GM18861 (cell line): Measurements from ENCODE around the gene SECTM1.
"Not testable (repeated sequence)": the region's sequence is repeated elsewhere in the genome, so short reads cannot be mapped to it uniquely, and the experiment has no call there.

ENCODE experiments used
- ATAC-seq: cut with Tn5 transposase; IDR thresholded peaks from one replicate; pipeline ENCODE4 v1.9.1; 2021; ENCODE audit not compliant: unreplicated experiment

The SECTM1 gene

DNA sequence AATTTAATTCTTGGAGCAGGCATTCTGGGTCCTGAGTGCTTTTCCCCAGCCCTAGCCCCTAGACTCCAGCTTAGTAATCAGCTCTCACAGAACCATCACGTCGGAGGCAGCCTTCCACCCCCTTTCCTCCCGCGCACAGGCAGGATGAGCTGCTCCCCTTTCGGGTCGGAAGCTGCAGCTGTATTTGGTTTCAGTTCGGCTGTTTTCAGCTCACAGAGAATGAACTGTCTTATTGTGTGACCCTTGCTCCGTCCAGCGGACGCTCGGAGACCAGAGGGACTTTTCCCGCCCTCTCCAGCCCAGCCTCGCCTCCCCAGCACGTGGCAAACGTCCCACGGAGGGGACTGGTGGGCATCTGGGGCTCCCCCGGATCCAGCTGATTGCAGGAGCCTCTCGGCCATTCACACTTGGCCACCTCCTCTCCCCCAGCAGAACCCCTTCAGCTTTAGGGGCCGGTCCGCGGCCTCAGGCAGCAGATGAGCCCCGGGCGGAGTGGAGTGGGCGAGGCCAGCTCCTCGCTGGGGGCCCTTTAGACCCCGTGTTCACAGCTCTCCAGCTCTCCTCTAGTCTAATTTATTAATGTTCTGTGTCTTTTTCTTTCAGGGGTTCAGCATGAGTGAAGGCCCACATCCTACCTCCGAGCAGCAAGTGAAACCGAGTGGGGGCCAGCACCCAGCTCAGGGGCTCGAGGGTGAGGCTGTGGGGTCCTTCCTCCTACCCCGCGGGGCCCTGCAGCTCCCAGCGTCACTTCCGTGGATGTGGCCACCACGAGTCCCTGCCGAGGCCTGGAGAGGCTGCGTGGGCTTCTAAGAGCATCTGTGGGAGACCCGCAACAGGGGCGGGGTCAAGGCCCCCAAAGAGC lies 37.1 kb upstream of the SECTM1 start:
- peak; percentile 51 for ATAC-seq

DNA sequence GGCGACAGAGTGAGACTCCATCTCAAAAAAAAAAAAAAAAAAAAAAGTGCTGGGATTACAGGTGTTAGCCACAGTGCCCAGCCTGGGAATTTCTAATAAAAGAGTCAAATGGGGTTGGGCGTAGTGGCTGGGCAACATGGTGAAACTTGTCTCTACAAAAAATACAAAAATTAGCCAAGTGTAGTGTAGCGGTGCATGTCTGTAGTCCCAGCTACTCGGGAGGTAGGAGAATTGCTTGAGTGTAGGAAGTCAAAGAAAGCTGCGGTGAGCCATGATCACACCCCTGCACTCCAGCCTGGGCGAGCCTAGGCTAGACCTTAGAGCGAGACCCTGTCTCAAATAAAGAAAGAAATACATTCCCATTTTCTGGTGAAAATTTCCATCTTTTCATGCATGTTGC lies 35.6 kb upstream of the SECTM1 start:
- no peak for ATAC-seq

DNA sequence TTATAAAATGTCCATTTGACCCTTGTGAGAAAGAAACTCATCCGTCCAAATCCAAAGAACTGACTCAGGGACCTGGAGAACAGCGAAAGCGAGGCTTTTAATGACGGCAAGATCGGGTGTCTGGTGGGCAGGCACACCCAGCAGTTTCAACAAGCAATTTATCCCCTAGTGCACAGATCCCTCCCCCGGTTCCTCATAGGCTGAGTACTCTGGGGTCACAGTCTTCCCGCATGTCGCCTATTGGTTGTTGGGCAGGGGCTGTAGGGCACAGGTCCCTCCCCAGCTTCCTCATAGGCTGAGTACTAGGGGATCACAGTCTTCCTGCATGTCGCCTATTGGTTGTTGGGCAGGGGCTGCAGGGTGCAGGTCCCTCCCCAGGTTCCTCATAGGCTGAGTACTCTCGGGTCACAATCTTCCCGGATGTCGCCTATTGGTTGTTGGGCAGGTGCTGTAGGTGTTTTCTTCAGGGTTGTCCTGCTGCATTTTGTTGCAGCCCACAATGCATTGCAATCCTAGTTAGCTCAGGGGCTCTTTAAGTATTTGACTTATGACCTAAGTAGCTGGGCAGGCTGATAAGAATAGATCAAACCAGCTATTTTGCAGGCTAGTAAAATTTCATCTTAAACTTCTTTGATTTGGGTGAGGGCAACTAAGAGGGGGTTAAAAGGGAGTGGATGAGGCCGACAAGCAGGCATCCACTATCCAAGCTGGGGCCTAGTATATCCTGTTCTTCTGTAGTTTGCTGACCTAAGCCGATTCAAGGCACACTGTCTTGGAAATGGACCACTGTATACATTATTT lies 34.4 kb upstream of the SECTM1 start:
- ATAC-seq, result no peak

DNA sequence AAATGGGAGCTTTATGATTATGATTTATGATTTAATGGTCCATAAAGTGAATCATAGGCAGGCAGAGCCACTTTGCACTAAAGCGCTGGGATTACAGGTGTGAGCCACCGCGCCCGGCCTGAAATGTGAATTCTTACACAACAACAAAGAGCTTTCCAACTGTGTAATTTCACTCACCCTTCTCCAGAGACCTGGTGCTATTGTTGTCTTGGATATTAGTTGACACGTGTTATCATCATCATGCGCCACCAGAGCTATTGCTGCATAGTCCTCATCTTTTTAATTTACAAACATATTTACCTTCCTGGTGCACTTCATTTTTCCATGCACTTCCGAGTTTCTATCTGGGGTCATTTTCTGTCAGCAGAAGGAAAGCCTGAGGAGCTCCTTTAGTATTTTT lies 33.2 kb upstream of the SECTM1 start:
- ATAC-seq, result no peak

DNA sequence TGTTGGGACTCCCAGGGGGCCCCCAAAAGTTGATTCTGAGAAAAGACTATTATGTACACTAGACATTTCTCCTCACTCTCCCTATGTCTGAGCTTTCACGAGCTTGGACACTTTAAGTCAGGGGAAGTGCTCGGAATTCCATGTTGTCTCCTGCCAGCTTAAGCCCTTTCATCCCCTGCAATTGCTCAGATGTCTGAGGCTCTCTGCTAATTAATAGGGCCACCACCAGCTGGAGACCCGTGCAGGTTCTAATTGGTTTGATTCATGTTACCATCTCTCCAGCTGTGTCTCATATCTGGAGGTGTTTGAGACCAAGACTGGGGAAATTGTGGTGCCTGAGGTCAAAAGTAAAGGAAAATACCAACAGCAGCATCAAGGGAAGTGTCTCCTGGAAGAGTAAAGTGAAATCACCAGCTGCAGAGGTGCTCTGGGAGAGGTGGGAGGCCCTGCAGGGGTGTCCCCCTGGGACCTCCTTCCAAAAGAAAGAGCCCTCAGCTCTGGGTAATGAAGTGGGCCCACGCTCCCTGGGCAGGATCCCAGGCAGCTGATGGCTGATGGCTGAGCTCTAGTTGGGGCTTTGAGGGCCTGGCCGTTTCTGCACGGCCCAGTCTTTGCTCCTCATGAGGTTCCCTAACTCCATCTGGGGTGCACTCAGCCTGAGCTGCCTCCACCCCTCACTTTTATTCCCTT lies 32.2 kb upstream of the SECTM1 start:
- no peak for ATAC-seq

DNA sequence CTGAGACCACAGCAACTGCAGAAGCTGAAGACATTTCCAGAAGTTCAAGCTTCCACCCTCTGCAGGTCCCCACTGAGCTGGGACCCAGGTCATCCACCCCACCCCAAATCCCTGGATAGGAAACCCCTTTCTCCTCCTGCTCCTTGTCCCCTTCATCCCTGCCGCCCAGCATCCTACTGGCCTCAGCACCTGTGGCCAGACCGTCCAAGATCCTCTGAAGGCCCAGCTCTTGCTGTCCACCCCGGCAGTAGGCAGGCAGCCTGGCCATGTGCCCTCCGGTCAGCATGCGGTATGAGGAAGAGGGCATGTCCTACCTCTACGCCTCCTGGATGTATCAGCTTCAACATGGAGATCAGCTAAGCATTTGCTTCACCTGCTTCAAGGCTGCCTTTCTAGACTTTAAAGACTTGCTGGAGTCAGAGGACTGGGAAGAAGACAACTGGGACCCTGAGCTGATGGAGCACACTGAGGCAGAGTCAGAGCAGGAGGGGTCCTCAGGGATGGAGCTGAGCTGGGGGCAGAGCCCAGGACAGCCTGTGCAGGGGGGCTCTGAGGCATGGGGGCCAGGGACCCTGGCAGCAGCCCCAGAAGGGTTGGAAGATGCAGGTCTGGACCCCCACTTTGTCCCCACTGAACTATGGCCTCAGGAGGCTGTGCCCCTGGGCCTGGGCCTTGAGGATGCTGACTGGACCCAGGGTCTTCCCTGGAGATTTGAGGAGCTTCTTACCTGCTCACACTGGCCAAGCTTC lies 28.5 kb upstream of the SECTM1 start:
- ATAC-seq, result no peak

DNA sequence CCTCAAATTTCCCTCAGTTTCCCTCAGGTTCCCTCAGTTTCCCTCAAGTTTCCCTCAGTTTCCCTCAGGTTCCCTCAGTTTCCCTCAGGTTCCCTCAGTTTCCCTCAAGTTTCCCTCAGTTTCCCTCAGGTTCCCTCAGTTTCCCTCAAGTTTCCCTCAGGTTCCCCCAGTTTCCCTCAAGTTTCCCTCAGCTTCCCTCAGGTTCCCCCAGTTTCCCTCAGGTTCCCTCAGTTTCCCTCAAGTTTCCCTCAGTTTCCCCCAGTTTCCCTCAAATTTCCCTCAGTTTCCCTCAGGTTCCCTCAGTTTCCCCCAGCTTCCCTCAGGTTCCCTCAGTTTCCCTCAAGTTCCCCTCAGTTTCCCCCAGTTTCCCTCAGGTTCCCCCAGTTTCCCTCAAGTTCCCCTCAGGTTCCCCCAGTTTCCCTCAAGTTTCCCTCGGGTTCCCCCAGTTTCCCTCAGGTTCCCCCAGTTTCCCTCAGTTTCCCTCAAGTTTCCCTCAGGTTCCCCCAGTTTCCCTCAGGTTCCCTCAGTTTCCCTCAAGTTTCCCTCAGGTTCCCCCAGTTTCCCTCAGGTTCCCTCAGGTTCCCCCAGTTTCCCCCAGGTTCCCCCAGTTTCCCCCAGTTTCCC lies 26.0 kb upstream of the SECTM1 start:
- ATAC-seq, result not testable (repeated sequence)

DNA sequence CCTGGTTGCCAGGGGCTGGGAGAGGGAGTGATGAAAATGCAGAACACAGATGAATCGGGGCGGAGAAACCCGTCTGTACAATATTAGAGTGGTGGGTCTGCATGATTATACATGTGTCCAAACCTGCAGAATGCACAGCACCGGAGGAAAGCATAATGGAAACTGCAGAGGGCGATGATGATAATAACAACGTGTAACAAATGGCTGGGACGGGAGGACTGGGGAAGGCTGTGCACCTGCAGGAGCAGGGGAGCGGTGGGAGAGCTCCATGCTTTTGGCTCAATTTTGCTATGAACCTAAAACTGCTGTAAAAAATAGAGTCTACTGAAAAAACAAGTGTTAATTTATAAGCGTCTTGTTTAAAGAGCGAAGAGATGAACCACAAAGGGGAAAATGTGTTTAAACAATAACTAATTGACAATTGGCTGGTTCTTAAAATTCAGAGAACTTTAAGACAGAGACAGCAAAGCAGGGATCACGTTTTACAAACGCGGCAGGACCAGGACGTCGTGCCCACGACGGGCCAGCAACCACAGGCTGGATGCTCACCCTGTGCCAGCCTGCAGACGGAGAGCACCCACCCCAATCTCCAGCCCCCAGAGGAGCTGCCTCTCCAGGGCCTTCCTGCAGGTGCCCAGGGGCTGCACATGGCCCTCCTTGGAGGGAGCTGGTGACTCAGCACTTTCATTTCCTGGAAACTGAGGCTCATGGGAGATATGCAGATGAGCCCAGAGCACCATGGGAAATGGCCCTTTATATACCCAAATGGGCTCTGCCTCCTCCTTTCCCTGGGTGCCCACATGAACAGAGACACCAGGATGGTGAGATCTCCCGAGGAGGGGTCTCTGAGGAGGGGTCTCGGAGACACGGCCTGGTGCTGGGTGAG lies 25.1 kb upstream of the SECTM1 start, which contains the start of gene TEX19:
Gene TEX19, plus strand, starts transcription at position 783 of the 886 bp plus-strand sequence. CDS start 2,904 bp downstream, outside the sequence.
- ATAC-seq, result no peak

DNA sequence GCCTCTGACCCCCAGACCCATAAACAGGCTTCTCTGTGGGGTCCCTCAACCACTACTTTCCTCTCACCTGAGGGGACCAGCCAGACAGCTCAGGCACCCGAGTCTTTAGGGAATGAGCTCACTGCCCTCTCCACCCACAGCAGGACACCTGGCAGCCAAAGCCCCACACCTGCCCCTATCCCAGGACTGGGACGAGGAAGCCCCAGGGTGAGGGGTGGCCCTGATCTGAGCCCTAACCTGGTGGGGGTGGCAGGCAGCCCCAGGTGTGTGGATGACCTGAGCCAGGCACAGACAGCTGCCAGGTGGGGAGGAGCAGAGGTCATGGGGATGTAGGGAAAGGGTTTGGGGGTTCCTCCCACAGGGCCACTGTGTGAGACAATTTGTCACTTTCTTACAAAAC lies 23.8 kb upstream of the SECTM1 start:
- ATAC-seq, result no peak

DNA sequence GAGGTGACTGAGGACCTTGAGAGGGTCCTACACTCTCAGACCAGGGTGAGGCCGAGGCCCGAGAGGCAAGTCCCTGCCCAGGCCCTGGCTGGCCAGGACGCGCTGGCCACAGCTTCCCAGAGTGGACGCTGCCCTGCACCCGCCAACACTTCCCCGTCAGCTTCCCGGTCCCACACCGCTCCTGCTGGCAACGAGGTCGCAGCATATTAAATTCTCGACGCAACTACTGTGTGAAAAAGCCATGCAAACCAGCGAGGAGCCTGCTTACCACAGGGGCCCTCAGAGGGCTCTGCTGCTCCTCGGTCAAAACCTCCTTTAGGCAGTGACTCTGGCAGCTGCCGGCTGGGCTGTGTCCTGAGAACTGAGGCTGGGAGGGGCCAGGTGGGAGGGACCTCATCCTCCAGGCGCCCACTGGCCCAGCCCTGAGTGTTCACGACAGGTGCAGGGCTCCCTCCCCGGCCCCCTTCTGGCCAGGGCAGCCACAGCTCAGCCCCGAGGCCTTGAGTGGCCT lies 23.3 kb upstream of the SECTM1 start:
- no peak for ATAC-seq

DNA sequence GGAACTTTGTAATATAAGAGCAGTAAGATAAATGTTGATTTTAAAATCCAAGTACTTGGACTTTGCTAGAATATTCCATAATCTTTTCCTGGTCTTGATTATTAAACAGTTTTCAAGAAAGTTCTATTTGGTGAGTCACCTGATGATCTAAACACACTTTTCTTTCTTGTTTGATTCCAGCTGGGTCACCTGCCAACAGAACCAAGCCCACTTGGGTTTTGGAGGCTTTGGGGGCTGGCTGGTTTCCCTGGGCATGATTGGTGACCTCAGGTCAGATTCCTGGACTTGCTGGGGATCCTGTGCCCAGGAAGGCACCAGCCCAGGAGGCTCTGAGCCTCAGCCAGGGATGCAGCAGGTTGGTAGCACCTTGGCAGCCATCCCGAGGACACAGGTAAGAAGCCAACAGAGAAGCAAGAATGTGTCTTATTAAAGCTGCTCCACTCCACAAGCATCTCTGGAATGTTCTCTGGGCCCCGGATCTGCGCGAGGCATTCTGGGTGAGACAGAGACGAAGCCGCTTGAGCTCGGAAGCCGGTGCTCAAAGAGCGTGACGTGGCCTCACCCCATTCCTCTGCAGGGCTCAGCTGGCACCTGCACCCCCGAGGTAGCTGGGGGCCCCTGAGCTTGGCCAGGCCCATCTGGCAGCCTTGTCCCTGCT lies 22.3 kb upstream of the SECTM1 start:
- ATAC-seq, result no peak

DNA sequence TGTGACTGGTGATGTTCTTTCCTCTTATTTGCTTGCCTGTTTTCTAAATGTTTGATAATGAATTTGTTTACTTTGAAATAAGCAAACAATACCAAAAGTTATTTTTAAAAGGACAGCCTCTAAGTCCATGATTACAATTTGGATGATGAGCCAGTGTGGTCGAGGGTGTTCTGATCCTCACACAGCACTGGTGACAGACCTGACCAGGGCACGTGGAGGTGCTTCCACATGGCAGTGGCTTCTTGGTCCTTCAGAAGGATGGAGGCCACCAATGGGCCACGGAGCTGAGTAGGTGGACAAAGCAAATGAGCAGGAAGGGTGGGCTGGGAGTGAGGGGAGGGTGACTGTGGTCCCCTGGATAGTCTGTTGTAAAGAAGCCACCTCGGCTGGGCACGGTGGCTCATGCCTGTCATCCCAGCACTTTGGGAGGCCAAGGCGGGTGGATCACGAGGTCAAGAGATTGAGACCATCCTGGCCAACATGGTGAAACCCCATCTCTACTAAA lies 21.3 kb upstream of the SECTM1 start:
- no peak for ATAC-seq

DNA sequence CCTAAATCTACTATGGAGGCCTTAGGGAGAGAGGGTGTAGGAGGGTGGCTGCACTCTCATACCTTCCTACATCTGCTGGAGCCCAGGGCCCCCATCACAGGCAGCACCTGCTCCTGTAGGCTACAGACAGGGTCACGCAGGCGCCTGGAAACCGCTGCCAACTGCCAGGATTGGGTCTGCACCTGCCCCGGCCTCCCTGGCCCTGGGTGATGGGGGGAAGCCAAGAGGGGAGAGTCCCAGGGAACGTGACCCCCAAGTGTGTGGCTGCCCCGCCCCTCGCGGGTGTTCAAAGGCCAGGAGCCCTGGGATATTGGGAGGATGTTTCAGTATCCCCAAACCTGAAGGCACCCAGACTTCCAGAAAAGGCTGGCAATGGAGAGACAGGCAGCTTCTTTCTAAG lies 19.9 kb upstream of the SECTM1 start:
- ATAC-seq, result no peak

DNA sequence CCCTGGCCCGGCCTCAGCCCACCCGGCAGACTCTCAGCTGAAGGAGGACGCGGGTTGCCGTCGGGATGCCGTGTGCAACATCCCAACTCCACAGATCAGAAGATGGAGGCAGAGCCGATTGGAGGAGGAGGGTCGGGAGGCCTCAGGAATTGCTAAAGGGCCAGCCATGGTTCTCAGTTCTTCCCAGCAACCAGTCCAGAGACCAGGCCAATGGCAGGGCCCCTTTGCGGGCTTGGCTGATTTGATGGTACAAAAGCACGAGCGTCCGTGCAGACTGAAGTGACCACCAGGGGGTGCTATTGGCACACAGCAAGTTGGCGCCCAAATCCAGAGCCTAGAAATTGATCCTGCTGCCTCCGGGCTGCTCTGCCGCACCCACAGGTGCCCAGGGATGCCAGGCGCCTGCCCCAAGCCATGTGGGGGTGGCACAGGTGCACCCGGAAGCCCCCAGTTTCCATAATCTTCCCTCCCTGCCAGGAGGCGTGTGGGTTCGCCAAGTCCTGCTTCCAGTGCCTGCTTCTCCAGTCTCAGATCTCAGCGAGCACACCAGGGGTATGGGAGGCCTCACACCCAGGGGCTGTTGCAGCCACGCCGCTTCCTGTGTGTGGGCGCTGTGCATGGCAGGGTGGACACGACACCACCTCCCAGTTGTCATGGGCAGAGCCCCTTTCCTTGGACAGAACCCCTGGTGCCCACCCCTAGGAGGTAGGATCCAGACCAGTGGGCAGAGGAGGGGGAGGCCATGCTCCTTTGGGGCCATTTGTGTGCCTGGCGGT lies 18.3 kb upstream of the SECTM1 start:
- no peak for ATAC-seq

DNA sequence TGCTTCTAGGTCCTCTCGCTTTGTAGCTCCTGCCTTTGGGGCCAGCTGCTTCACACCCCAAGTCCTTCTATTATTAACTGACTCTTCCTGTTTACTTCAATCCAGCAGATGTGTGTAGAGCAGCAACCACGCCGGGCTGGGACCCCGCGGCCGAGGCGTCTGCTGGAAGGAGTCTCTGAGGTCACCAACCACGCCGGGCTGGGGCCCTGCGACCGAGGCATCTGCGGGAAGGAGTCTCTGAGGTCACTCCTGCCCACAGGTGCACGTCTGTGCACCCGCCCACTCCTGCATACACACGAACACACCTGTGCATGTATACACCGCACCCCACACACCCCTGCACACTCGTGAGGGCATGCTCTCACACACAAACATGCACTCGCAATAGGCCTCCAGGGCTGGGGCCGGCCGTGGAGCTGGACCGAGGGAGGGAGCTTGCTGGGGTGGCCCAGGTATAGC lies 17.7 kb upstream of the SECTM1 start:
- ATAC-seq, result peak; percentile 69

DNA sequence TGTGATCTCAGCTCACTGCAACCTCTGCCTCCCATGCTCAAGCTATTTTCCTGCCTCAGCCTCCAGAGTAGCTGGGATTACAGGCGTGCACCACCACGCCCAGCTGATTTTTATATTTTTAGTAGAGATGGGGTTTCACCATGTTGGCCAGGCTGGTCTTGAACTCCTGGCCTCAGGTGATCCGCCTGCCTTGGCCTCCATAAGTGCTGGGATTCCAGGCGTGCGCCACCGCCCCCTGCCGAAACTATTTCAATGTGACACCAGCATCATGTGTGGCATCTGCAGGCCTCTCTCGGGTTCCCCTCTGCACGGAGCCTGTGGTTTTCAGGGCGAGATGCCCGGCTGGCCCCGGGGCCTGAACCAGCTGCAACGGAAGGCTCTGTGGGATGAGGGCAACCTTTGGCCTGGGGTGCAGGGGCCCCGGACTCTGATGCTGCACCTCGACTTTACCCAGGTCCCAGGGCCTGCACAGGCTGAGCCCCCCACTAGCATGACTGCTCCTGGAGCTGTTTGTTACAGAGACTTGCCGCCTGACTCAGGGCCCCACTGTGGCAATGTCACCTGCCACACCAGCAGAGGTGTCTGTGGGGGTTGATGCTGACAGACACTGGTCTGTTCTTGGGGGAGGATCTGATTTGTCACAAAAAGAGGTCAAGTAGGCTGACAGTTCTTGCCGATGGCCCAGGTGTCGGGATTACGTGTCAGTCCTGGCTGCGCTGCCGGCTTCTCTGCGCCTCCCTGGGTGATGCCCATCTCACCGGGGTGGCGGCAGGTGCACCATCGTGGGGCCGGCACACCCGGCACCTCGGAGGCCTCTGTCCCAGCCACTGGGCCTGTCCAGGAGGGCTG lies 16.8 kb upstream of the SECTM1 start:
- ATAC-seq, result no peak

DNA sequence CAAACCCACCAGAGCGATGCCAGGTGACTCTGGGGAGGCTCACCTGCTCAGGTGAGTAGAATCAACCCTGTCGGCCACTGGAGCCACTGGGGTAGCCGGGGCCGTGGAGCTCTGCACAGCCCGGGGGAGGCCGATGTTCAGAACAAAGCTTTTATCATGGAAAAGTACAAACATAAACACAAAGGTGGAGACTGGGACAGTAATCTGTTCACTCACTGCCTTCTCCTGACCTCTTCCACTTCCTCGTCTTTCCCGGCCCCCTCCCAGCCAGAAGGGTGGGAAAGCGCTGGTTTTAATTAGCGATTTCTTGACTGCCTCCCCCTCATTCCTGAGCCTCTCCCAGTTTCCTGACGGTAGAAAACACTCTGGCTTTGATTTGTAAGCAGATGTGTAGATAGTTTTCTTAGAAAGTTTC lies 15.7 kb upstream of the SECTM1 start:
- no peak for ATAC-seq
